GM12878 (cell line): Measurements from ENCODE around the gene ANAPC5. TPM values are rescaled to one million over a fixed set of nuclear protein-coding genes. Genes with fewer than 3 reads are reported as not detected.

Experiments used
- CHD2 ChIP-seq: IDR thresholded peaks from 2 replicates; pipeline ENCODE4 v1.6.1; 2011; ENCODE audit warnings: low read depth, low read length, improper control_type of control experiment, borderline replicate concordance
- ESRRA ChIP-seq: IDR thresholded peaks from 2 replicates; pipeline ENCODE4 v1.6.1; 2012; ENCODE audit warnings: mild to moderate bottlenecking, low read length, improper control_type of control experiment
- GABPA ChIP-seq: IDR thresholded peaks from 2 replicates; pipeline ENCODE4 v1.6.1; 2014; ENCODE audit warnings: antibody characterized with exemption, low read depth, mild to moderate bottlenecking, inconsistent platforms
- IKZF1 ChIP-seq: fragments of 450-650 bp; conservative IDR thresholded peaks from 2 replicates; pipeline ENCODE4 v1.6.1; 2017; ENCODE audit warnings: antibody characterized with exemption, mild to moderate bottlenecking
- MEF2B ChIP-seq: fragments of 450-650 bp; IDR thresholded peaks from 2 replicates; pipeline ENCODE4 v1.6.1; 2018; ENCODE audit warnings: mild to moderate bottlenecking, moderate library complexity; ENCODE audit not compliant: partially characterized antibody, poor library complexity, severe bottlenecking
- NBN ChIP-seq: fragments of 450-650 bp; IDR thresholded peaks from 2 replicates; pipeline ENCODE4 v1.6.1; 2016
- RFX5 ChIP-seq: IDR thresholded peaks from 2 replicates; pipeline ENCODE4 v1.6.1; 2011; ENCODE audit warnings: low read depth, low read length, improper control_type of control experiment
- SMARCA5 ChIP-seq: fragments of 450-650 bp; IDR thresholded peaks from 2 replicates; pipeline ENCODE4 v1.6.1; 2017; ENCODE audit warnings: mild to moderate bottlenecking
- TCF7 ChIP-seq: IDR thresholded peaks from 2 replicates; pipeline ENCODE4 v1.6.1; 2014; ENCODE audit warnings: antibody characterized with exemption, borderline replicate concordance
- ZNF207 ChIP-seq: fragments of 450-650 bp; IDR thresholded peaks from 2 replicates; pipeline ENCODE4 v1.6.1; 2014; ENCODE audit warnings: antibody characterized with exemption, mild to moderate bottlenecking, borderline replicate concordance
- polyA plus RNA-seq, 11 experiments: library from polyadenylated mRNA; depleted of rRNA in 4 of 11; unstranded in 6 of 11; stranded (reverse) in 5 of 11; fragments of >200 nt; fragmentation: Nextera tagmentation in 4 of 11; fragmentation: Illumina TruSeq in 1 of 11; extraction: Ambion mirVana in 4 of 11; extraction: Trizol in 1 of 11; gene quantifications; 1 replicate in 1 of 11; 2 replicates in 10 of 11; pipeline versions ENCODE4 v1.2.1 to v1.2.3, GENCODE V29; 2011 to 2016; ENCODE audit warnings: inconsistent platforms in 2 of 11, missing spikeins in 2 of 11, low read depth in 1 of 11
- total RNA-seq, 4 experiments: library from RNA; depleted of rRNA in 3 of 4; stranded (reverse); fragments of >200 nt in 3 of 4; fragmentation: Illumina TruSeq in 1 of 4; extraction: Trizol in 1 of 4; gene quantifications; 2 replicates each; pipeline versions ENCODE4 v1.2.1 to v1.2.3, GENCODE V29; 2013 to 2021
- TF ChIP-seq, protein P1 (sequence below): fragments of 450-650 bp; IDR thresholded peaks from 2 replicates; pipeline ENCODE4 v1.6.1; 2018; ENCODE audit warnings: borderline replicate concordance, mild to moderate bottlenecking; ENCODE audit not compliant: partially characterized antibody
- TF ChIP-seq, protein P2 (sequence below): fragments of 450-650 bp; formaldehyde crosslinking; IDR thresholded peaks from 2 replicates; pipeline ENCODE4 v1.5.0; 2022; ENCODE audit warnings: mild to moderate bottlenecking, missing genetic modification characterization

ANAPC5 gene
- total and polyA plus RNA-seq, 10 of the 15 experiments (the other 5 are each of a cell fraction or from before 2014, with no cell fraction given), result 102 to 227 (median 166) TPM

DNA sequence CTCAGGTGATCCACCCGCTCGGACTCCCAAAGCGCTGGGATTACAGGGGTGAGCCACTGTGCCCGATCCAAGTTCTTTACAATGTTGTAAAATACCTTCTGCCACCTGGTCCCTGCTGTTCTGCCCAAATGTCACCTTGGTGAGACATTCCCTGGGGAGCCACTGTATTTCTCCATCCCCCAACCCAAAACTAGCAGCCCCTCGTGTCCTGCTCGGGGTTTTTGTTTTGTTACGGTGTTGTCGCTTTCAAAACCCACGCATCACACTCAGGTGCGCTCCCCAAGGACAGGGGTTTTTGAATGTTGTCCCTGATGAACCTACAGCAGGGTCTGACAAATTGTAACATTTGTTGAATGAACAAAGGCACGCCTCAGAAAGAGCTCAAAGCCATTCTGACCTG is 93.1 kb downstream of the ANAPC5 start (continued):
- TF ChIP-seq, protein P1, sequence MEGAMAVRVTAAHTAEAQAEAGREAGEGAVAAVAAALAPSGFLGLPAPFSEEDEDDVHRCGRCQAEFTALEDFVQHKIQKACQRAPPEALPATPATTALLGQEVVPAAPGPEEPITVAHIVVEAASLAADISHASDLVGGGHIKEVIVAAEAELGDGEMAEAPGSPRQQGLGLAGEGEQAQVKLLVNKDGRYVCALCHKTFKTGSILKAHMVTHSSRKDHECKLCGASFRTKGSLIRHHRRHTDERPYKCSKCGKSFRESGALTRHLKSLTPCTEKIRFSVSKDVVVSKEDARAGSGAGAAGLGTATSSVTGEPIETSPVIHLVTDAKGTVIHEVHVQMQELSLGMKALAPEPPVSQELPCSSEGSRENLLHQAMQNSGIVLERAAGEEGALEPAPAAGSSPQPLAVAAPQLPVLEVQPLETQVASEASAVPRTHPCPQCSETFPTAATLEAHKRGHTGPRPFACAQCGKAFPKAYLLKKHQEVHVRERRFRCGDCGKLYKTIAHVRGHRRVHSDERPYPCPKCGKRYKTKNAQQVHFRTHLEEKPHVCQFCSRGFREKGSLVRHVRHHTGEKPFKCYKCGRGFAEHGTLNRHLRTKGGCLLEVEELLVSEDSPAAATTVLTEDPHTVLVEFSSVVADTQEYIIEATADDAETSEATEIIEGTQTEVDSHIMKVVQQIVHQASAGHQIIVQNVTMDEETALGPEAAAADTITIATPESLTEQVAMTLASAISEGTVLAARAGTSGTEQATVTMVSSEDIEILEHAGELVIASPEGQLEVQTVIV, result no peak
- TF ChIP-seq GABPA (no peak), MEF2B (peak; percentile 94), RFX5 (no peak), TCF7 (no peak), ZNF207 (0 out of 2 replicates have a peak, but pooled peaks have one; percentile 10), IKZF1 (peak; percentile 23; the same call in 1 of the 2 replicates), ESRRA (no peak), SMARCA5 (0 out of 2 replicates have a peak, but pooled peaks have one; percentile 4), NBN (0 out of 2 replicates have a peak, but pooled peaks have one; percentile 26), CHD2 (peak; percentile 74; the same call in 1 of the 2 replicates)
- TF ChIP-seq, protein P2, sequence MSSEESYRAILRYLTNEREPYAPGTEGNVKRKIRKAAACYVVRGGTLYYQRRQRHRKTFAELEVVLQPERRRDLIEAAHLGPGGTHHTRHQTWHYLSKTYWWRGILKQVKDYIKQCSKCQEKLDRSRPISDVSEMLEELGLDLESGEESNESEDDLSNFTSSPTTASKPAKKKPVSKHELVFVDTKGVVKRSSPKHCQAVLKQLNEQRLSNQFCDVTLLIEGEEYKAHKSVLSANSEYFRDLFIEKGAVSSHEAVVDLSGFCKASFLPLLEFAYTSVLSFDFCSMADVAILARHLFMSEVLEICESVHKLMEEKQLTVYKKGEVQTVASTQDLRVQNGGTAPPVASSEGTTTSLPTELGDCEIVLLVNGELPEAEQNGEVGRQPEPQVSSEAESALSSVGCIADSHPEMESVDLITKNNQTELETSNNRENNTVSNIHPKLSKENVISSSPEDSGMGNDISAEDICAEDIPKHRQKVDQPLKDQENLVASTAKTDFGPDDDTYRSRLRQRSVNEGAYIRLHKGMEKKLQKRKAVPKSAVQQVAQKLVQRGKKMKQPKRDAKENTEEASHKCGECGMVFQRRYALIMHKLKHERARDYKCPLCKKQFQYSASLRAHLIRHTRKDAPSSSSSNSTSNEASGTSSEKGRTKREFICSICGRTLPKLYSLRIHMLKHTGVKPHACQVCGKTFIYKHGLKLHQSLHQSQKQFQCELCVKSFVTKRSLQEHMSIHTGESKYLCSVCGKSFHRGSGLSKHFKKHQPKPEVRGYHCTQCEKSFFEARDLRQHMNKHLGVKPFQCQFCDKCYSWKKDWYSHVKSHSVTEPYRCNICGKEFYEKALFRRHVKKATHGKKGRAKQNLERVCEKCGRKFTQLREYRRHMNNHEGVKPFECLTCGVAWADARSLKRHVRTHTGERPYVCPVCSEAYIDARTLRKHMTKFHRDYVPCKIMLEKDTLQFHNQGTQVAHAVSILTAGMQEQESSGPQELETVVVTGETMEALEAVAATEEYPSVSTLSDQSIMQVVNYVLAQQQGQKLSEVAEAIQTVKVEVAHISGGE (CRISPR knock-in tag), result no peak

Other genes starting within 250 kb of the ANAPC5 start
- 1.5 and 2.2 TPM in 2 replicates for gene P2RX7, start 219.5 kb downstream of the ANAPC5 start, total RNA-seq (2014; rRNA removed)
- 1.7 and 1.8 TPM in 2 replicates for gene P2RX7, start 219.5 kb downstream of the ANAPC5 start, total RNA-seq (2014; rRNA removed; fragmentation: Illumina TruSeq; extraction: Trizol)
- 1.5 and 2.2 TPM in 2 replicates for gene P2RX7, start 219.5 kb downstream of the ANAPC5 start, total RNA-seq (2021)
- gene P2RX7, start 219.5 kb downstream of the ANAPC5 start, polyA plus RNA-seq (2011; rRNA removed), result 1.7 and 2.2 TPM in 2 replicates
- 2.6 and 2.7 TPM in 2 replicates for gene P2RX7, start 219.5 kb downstream of the ANAPC5 start, polyA plus RNA-seq (2014; fragmentation: Illumina TruSeq; extraction: Trizol)
- 1 to 10 TPM in 1 of 2 experiments, under 1 TPM in 1; 0.99 to 1.2 TPM for gene P2RX7, start 219.5 kb downstream of the ANAPC5 start, polyA plus RNA-seq (2014; fragmentation: Nextera tagmentation; extraction: Ambion mirVana)
- gene P2RX7, start 219.5 kb downstream of the ANAPC5 start, polyA plus RNA-seq (2014; rRNA removed), result 1.4 and 1.5 TPM in 2 replicates
- gene P2RX7, start 219.5 kb downstream of the ANAPC5 start, polyA plus RNA-seq (2016; fragmentation: Nextera tagmentation; extraction: Ambion mirVana), result 1 to 10 TPM in 1 of 2 experiments, under 1 TPM in 1; 0.74 to 1.2 TPM
- 25.3 and 28.0 TPM in 2 replicates for gene P2RX4, start 142.3 kb downstream of the ANAPC5 start, total RNA-seq (2014; rRNA removed)
- gene P2RX4, start 142.3 kb downstream of the ANAPC5 start, total RNA-seq (2014; rRNA removed; fragmentation: Illumina TruSeq; extraction: Trizol), result 15.3 and 17.3 TPM in 2 replicates
- gene P2RX4, start 142.3 kb downstream of the ANAPC5 start, total RNA-seq (2021), result 17.0 and 18.6 TPM in 2 replicates
- 35.2 and 43.4 TPM in 2 replicates for gene P2RX4, start 142.3 kb downstream of the ANAPC5 start, polyA plus RNA-seq (2011; rRNA removed)
- gene P2RX4, start 142.3 kb downstream of the ANAPC5 start, polyA plus RNA-seq (2014; fragmentation: Illumina TruSeq; extraction: Trizol), result 10.4 and 16.2 TPM in 2 replicates
- gene P2RX4, start 142.3 kb downstream of the ANAPC5 start, polyA plus RNA-seq (2014; fragmentation: Nextera tagmentation; extraction: Ambion mirVana), result 10 to 100 TPM in 1 of 2 experiments, 1 to 10 TPM in 1; 9.0 to 11.3 TPM
- gene P2RX4, start 142.3 kb downstream of the ANAPC5 start, polyA plus RNA-seq (2014; rRNA removed), result 28.4 and 31.7 TPM in 2 replicates
- gene P2RX4, start 142.3 kb downstream of the ANAPC5 start, polyA plus RNA-seq (2016; fragmentation: Nextera tagmentation; extraction: Ambion mirVana), result 10 to 100 TPM; 22.4 to 27.4 TPM
- 25.0 and 28.5 TPM in 2 replicates for gene CAMKK2, start 55.7 kb downstream of the ANAPC5 start, total RNA-seq (2014; rRNA removed)
- 17.1 and 17.7 TPM in 2 replicates for gene CAMKK2, start 55.7 kb downstream of the ANAPC5 start, total RNA-seq (2014; rRNA removed; fragmentation: Illumina TruSeq; extraction: Trizol)
- 37.7 and 38.3 TPM in 2 replicates for gene CAMKK2, start 55.7 kb downstream of the ANAPC5 start, total RNA-seq (2021)
- gene CAMKK2, start 55.7 kb downstream of the ANAPC5 start, polyA plus RNA-seq (2011; rRNA removed), result 34.8 and 40.6 TPM in 2 replicates
- 26.5 and 28.8 TPM in 2 replicates for gene CAMKK2, start 55.7 kb downstream of the ANAPC5 start, polyA plus RNA-seq (2014; fragmentation: Illumina TruSeq; extraction: Trizol)
- gene CAMKK2, start 55.7 kb downstream of the ANAPC5 start, polyA plus RNA-seq (2014; fragmentation: Nextera tagmentation; extraction: Ambion mirVana), result 1 to 10 TPM; 5.2 to 5.3 TPM
- 33.0 and 35.3 TPM in 2 replicates for gene CAMKK2, start 55.7 kb downstream of the ANAPC5 start, polyA plus RNA-seq (2014; rRNA removed)
- 10 to 100 TPM; 23.7 to 24.8 TPM for gene CAMKK2, start 55.7 kb downstream of the ANAPC5 start, polyA plus RNA-seq (2016; fragmentation: Nextera tagmentation; extraction: Ambion mirVana)
- 199 and 205 TPM in 2 replicates for gene RNF34, start 47.7 kb upstream of the ANAPC5 start, total RNA-seq (2014; rRNA removed)
- 93.8 and 101 TPM in 2 replicates for gene RNF34, start 47.7 kb upstream of the ANAPC5 start, total RNA-seq (2014; rRNA removed; fragmentation: Illumina TruSeq; extraction: Trizol)
- gene RNF34, start 47.7 kb upstream of the ANAPC5 start, total RNA-seq (2021), result 80.6 and 88.1 TPM in 2 replicates
- 36.3 and 63.6 TPM in 2 replicates for gene RNF34, start 47.7 kb upstream of the ANAPC5 start, polyA plus RNA-seq (2011; rRNA removed)
- gene RNF34, start 47.7 kb upstream of the ANAPC5 start, polyA plus RNA-seq (2014; fragmentation: Illumina TruSeq; extraction: Trizol), result 86.2 and 108 TPM in 2 replicates
- 100 to 1,000 TPM; 111 to 121 TPM for gene RNF34, start 47.7 kb upstream of the ANAPC5 start, polyA plus RNA-seq (2014; fragmentation: Nextera tagmentation; extraction: Ambion mirVana)
- gene RNF34, start 47.7 kb upstream of the ANAPC5 start, polyA plus RNA-seq (2014; rRNA removed), result 119 and 162 TPM in 2 replicates
- 100 to 1,000 TPM; 168 to 177 TPM for gene RNF34, start 47.7 kb upstream of the ANAPC5 start, polyA plus RNA-seq (2016; fragmentation: Nextera tagmentation; extraction: Ambion mirVana)
- 57.9 and 62.9 TPM in 2 replicates for gene KDM2B, start 228.6 kb upstream of the ANAPC5 start, total RNA-seq (2014; rRNA removed)
- gene KDM2B, start 228.6 kb upstream of the ANAPC5 start, total RNA-seq (2014; rRNA removed; fragmentation: Illumina TruSeq; extraction: Trizol), result 33.0 and 34.1 TPM in 2 replicates
- 76.3 and 87.6 TPM in 2 replicates for gene KDM2B, start 228.6 kb upstream of the ANAPC5 start, total RNA-seq (2021)
- gene KDM2B, start 228.6 kb upstream of the ANAPC5 start, polyA plus RNA-seq (2011; rRNA removed), result 67.9 and 124 TPM in 2 replicates
- 31.7 and 46.7 TPM in 2 replicates for gene KDM2B, start 228.6 kb upstream of the ANAPC5 start, polyA plus RNA-seq (2014; fragmentation: Illumina TruSeq; extraction: Trizol)
- 10 to 100 TPM; 13.6 to 14.7 TPM for gene KDM2B, start 228.6 kb upstream of the ANAPC5 start, polyA plus RNA-seq (2014; fragmentation: Nextera tagmentation; extraction: Ambion mirVana)
- 72.8 and 77.4 TPM in 2 replicates for gene KDM2B, start 228.6 kb upstream of the ANAPC5 start, polyA plus RNA-seq (2014; rRNA removed)
- 10 to 100 TPM; 31.8 to 34.0 TPM for gene KDM2B, start 228.6 kb upstream of the ANAPC5 start, polyA plus RNA-seq (2016; fragmentation: Nextera tagmentation; extraction: Ambion mirVana)